OCI-LY1 (cell line): ENCODE data around the gene EDEM2.
"Not testable (repeated sequence)": the region's sequence is repeated elsewhere in the genome, so short reads cannot be mapped to it uniquely, and the experiment has no call there.

ENCODE experiments used
- H2AFZ ChIP-seq: fragments of 200-600 bp; sonication (generic), shearing (Covaris generic); 2 replicates; pipeline ENCODE4 v1.6.0; 2014; ENCODE audit warnings: antibody characterized with exemption, mild to moderate bottlenecking, low read length
- H3F3A ChIP-seq: fragments of 200-600 bp; sonication (generic), shearing (Covaris generic); 2 replicates; pipeline ENCODE4 v1.6.0; 2014; ENCODE audit warnings: mild to moderate bottlenecking, antibody characterized with exemption, low read length, moderate library complexity; ENCODE audit not compliant: insufficient read depth
- H3K27ac ChIP-seq: fragments of 200-600 bp; sonication (generic); 2 replicates; pipeline ENCODE4 v1.5.1; 2014; ENCODE audit warnings: low read length, mixed run types, mild to moderate bottlenecking, low read depth; ENCODE audit not compliant: poor library complexity, severe bottlenecking
- H3K27me3 ChIP-seq: fragments of 200-600 bp; sonication (generic); 2 replicates; pipeline ENCODE4 v1.6.0; 2014; ENCODE audit warnings: antibody characterized with exemption, mild to moderate bottlenecking, low read length, moderate library complexity; ENCODE audit not compliant: insufficient read depth
- H3K36me3 ChIP-seq: fragments of 200-600 bp; sonication (generic); 2 replicates; pipeline ENCODE4 v1.6.1; 2014; ENCODE audit warnings: mild to moderate bottlenecking, antibody characterized with exemption, low read length, moderate library complexity, mixed read lengths; ENCODE audit not compliant: insufficient read depth
- H3K4me1 ChIP-seq: fragments of 200-600 bp; sonication (generic); 2 replicates; pipeline ENCODE4 v1.5.1; 2014; ENCODE audit warnings: mild to moderate bottlenecking, low read length, moderate library complexity; ENCODE audit not compliant: insufficient read depth, severe bottlenecking
- H3K4me2 ChIP-seq: fragments of 200-600 bp; sonication (generic), shearing (Covaris generic); 2 replicates; pipeline ENCODE4 v1.6.1; 2014; ENCODE audit warnings: low read length
- H3K4me3 ChIP-seq: fragments of 200-600 bp; sonication (generic); 2 replicates; pipeline ENCODE4 v1.5.1; 2014; ENCODE audit warnings: low read length, low read depth, mild to moderate bottlenecking, mixed read lengths; ENCODE audit not compliant: poor library complexity, severe bottlenecking
- H3K79me2 ChIP-seq: fragments of 200-600 bp; shearing (Covaris generic); 2 replicates; pipeline ENCODE4 v1.6.1; 2016; ENCODE audit warnings: mixed run types, low read length, mixed read lengths; ENCODE audit not compliant: insufficient read depth
- H3K9ac ChIP-seq: fragments of 200-600 bp; sonication (generic), shearing (Covaris generic); 2 replicates; pipeline ENCODE4 v1.6.1; 2014; ENCODE audit warnings: mild to moderate bottlenecking, low read length, mixed read lengths
- H3K9me2 ChIP-seq: fragments of 200-600 bp; sonication (generic), shearing (Covaris generic); 2 replicates; pipeline ENCODE4 v1.6.1; 2014; ENCODE audit warnings: low read depth, mild to moderate bottlenecking, low read length, mixed read lengths
- H3K9me3 ChIP-seq: fragments of 200-600 bp; shearing (Covaris generic); 2 replicates; pipeline ENCODE4 v1.6.1; 2014; ENCODE audit warnings: low read length, mixed read lengths
- H4K20me1 ChIP-seq: fragments of 200-600 bp; sonication (generic), shearing (Covaris generic); 2 replicates; pipeline ENCODE4 v1.6.0; 2016; ENCODE audit warnings: mild to moderate bottlenecking, low read length; ENCODE audit not compliant: insufficient read depth
- CTCF ChIP-seq: fragments of 200-600 bp; sonication (generic), shearing (Covaris generic); IDR thresholded peaks from 2 replicates; pipeline ENCODE4 v1.5.1; 2017; ENCODE audit warnings: mild to moderate bottlenecking, antibody characterized with exemption, low read length, moderate library complexity, mixed read lengths
- EZH2 ChIP-seq: fragments of 200-600 bp; sonication (generic), shearing (Covaris generic); IDR thresholded peaks from 2 replicates; pipeline ENCODE4 v1.8.0; 2017; ENCODE audit warnings: borderline replicate concordance, mixed run types, mild to moderate bottlenecking, antibody characterized with exemption, low read length, moderate library complexity, mixed read lengths

Gene EDEM2

DNA sequence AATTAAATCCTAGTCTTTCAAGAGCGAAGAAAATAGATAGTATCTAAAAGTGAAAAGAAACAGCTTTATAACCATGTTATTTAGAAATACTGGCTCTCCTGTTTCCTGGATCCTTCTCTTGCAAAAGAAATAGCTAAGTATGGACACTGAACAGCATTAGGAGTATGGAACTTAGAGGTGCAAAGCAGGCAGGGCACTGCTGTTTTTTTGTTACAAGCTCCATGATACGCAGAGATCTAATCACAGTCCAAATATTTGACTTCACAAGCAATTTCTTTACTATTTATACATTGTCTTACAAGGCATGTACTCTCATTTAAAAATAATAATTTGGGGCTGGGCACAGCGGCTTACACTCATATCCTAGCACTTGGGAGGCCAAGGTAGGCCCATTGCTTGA lies 62.1 kb downstream of the EDEM2 start:
- H2AFZ ChIP-seq, result no peak overlapping the region
- TF ChIP-seq CTCF (no peak), EZH2 (no peak)
- no peaks in the 10 kb centered on the region for H3K9me3 ChIP-seq
- H3K79me2 ChIP-seq, result peaks cover 69% of the 10 kb centered on the region
- H3K27me3 ChIP-seq, result no peaks in the 10 kb centered on the region
- H3K9me2 ChIP-seq, result no peaks in the 10 kb centered on the region
- no peak overlapping the region for H3K4me3 ChIP-seq
- H3K9ac ChIP-seq, result no peak overlapping the region
- peaks cover 8% of the 10 kb centered on the region for H3K4me1 ChIP-seq
- no peaks in the 10 kb centered on the region for H4K20me1 ChIP-seq
- H3K4me2 ChIP-seq, result no peak overlapping the region
- H3F3A ChIP-seq, result no peaks in the 10 kb centered on the region
- no peak overlapping the region for H3K27ac ChIP-seq
- peaks cover 5% of the 10 kb centered on the region; the same call in 1 of the 2 replicates for H3K36me3 ChIP-seq

- not testable (repeated sequence) for H3K27ac ChIP-seq, H3K4me2 ChIP-seq, H3K9ac ChIP-seq, H3K9me3 ChIP-seq, H4K20me1 ChIP-seq, H3K4me3 ChIP-seq, H3K27me3 ChIP-seq, H2AFZ ChIP-seq, H3K9me2 ChIP-seq, H3K4me1 ChIP-seq, H3F3A ChIP-seq
- H3K36me3 ChIP-seq, result peaks cover 24% of the 10 kb centered on the region
- H3K79me2 ChIP-seq, result peaks cover 53% of the 10 kb centered on the region
Measured at GRCh38 chr20:35080348-35080642, 66.8 kb downstream of the EDEM2 start.

- Histone ChIP-seq H4K20me1 (no peaks in the 10 kb centered on the region), H3K9me2 (no peaks in the 10 kb centered on the region), H3K36me3 (peaks cover 24% of the 10 kb centered on the region), H3F3A (no peaks in the 10 kb centered on the region), H3K79me2 (peaks cover 47% of the 10 kb centered on the region), H3K27ac (no peak overlapping the region), H3K4me3 (no peak overlapping the region), H3K9ac (no peak overlapping the region), H3K9me3 (no peaks in the 10 kb centered on the region), H3K4me1 (peaks cover 8% of the 10 kb centered on the region), H3K4me2 (no peak overlapping the region), H2AFZ (no peak overlapping the region), H3K27me3 (no peaks in the 10 kb centered on the region)
- TF ChIP-seq CTCF (no peak), EZH2 (no peak)
Measured at GRCh38 chr20:35079472-35080347, 67.4 kb downstream of the EDEM2 start.

GRCh38 chr20:35077872-35078271 lies 69.3 kb downstream of the EDEM2 start:
- Histone ChIP-seq H3K36me3 (peaks cover 24% of the 10 kb centered on the region), H3K4me3 (no peak overlapping the region), H3K9ac (no peak overlapping the region), H2AFZ (no peak overlapping the region), H3K27ac (no peak overlapping the region), H3K79me2 (peaks cover 37% of the 10 kb centered on the region), H3K4me1 (peaks cover 8% of the 10 kb centered on the region), H3K9me3 (no peaks in the 10 kb centered on the region), H3K27me3 (no peaks in the 10 kb centered on the region), H3K9me2 (no peaks in the 10 kb centered on the region), H3F3A (no peaks in the 10 kb centered on the region), H3K4me2 (no peak overlapping the region), H4K20me1 (no peaks in the 10 kb centered on the region)
- TF ChIP-seq EZH2 (no peak), CTCF (no peak)
